Caco-2 (cell line): ENCODE measurements around the gene TUB. TPM values are rescaled to one million over a fixed set of nuclear protein-coding genes. Genes with fewer than 3 reads are reported as not detected.

Experiments used
- BruUV-seq: library from RNA; stranded (reverse); fragments of 400-500 nt; replicated peaks from 2 replicates; lab custom pipeline; 2021; lab: Mats Ljungman, UMichigan
- CTCF ChIA-PET: fragments of 300-600 bp; sonication (Branson Sonifier 250); formaldehyde crosslinking; loops from one replicate; lab custom pipeline; 2022; ENCODE audit warnings: antibody characterized with exemption; lab: Charles Lee
- POLR2A ChIA-PET: fragments of 300-600 bp; sonication (Branson Sonifier 250); formaldehyde crosslinking; loops from one replicate; lab custom pipeline; 2022; ENCODE audit warnings: antibody characterized with exemption; lab: Charles Lee
- DNase-seq, 2 experiments: peaks; one replicate each; pipeline versions ENCODE4 v3.0.0 to v3.0.0-alpha.2; 2020 to 2022
- H3K27me3 ChIP-seq: replicated peaks from 2 replicates; pipeline ENCODE4 v1.6.0; 2011; ENCODE audit warnings: low read length; ENCODE audit not compliant: control insufficient read depth, insufficient read depth
- H3K36me3 ChIP-seq: 2 replicates; pipeline ENCODE4 v1.5.1; 2011; ENCODE audit warnings: low read length; ENCODE audit not compliant: control insufficient read depth, insufficient read depth
- H3K4me1 ChIP-seq: fragments of 250-450 bp; sonication (Bioruptor Pico); 2 replicates; pipeline ENCODE4 v1.5.1; 2020; ENCODE audit warnings: mild to moderate bottlenecking
- H3K4me3 ChIP-seq: 2 replicates; pipeline ENCODE4 v1.5.1; 2011; ENCODE audit warnings: low read depth, mild to moderate bottlenecking, control low read depth, low read length
- H3K9me3 ChIP-seq: fragments of 250-450 bp; sonication (Bioruptor Pico); 2 replicates; pipeline ENCODE4 v1.5.1; 2020; ENCODE audit warnings: mild to moderate bottlenecking, moderate library complexity
- H3K27ac Mint-ChIP-seq: one replicate; pipeline ENCODE4 v1.8.0; 2022; ENCODE audit warnings: mixed read lengths; ENCODE audit not compliant: unreplicated experiment
- H3K27me3 Mint-ChIP-seq: one replicate; pipeline ENCODE4 v1.8.0; 2022; ENCODE audit warnings: mixed read lengths; ENCODE audit not compliant: insufficient read depth, unreplicated experiment
- H3K36me3 Mint-ChIP-seq: one replicate; pipeline ENCODE4 v1.8.0; 2022; ENCODE audit warnings: mild to moderate bottlenecking, mixed read lengths; ENCODE audit not compliant: insufficient read depth, unreplicated experiment
- H3K4me1 Mint-ChIP-seq: one replicate; pipeline ENCODE4 v1.8.0; 2022; ENCODE audit warnings: low read depth, mixed read lengths; ENCODE audit not compliant: unreplicated experiment
- H3K4me3 Mint-ChIP-seq: one replicate; pipeline ENCODE4 v1.8.0; 2022; ENCODE audit warnings: mild to moderate bottlenecking, moderate library complexity, mixed read lengths; ENCODE audit not compliant: unreplicated experiment
- H3K9me3 Mint-ChIP-seq: one replicate; pipeline ENCODE4 v1.8.0; 2022; ENCODE audit warnings: mixed read lengths; ENCODE audit not compliant: unreplicated experiment
- CTCF ChIP-seq, 2 experiments: fragments of 200-600 bp in 1 of 2; IDR thresholded peaks; 1 replicate in 1 of 2; 2 replicates in 1 of 2; pipeline versions ENCODE4 v1.5.1 to v1.8.0; 2011 to 2022; ENCODE audit warnings: antibody characterized with exemption in 1 of 2, control low read depth in 1 of 2, inconsistent platforms in 1 of 2, low read depth in 1 of 2, low read length in 1 of 2, mild to moderate bottlenecking in 1 of 2, moderate library complexity in 1 of 2; ENCODE audit not compliant: insufficient read depth in 1 of 2, severe bottlenecking in 1 of 2, unreplicated experiment in 1 of 2
- intact Hi-C: fragments of 100-400 bp; cut with micrococcal nuclease; formaldehyde crosslinking; loops from one replicate; pipeline ENCODE4 v1.10.0; 2022; ENCODE audit not compliant: unreplicated experiment
- total RNA-seq: library from RNA; stranded (reverse); gene quantifications from 2 replicates; pipeline ENCODE4 v1.2.3, GENCODE V29; 2022

TUB gene
- total RNA-seq, 1 experiment from 2014 or later = not detected

GRCh38 chr11:8075119-8075726 is 5.8 kb upstream of the TUB start:
- intact Hi-C loops = no loop called here
- DNase-seq = no peak
- POLR2A ChIA-PET = no interaction called here
- Histone ChIP-seq H3K9me3 (no peaks in the 10 kb centered on the region), H3K4me1 (no peaks in the 10 kb centered on the region), H3K36me3 (no peaks in the 10 kb centered on the region), H3K27me3 (no peaks in the 10 kb centered on the region; the same call in 1 of the 2 replicates), H3K4me3 (no peak overlapping the region)
- H3K27ac Mint-ChIP-seq = no peak overlapping the region
- no TSS peak for BruUV-seq
- no peak for TF ChIP-seq CTCF (IDR thresholded peaks at IDR 0.05; ENCODE audit: insufficient read depth in 1 of 2, low read depth in 1 of 2, low read length in 1 of 2, severe bottlenecking in 1 of 2, unreplicated experiment in 1 of 2)
- H3K36me3 Mint-ChIP-seq = no peaks in the 10 kb centered on the region
- H3K9me3 Mint-ChIP-seq = no peaks in the 10 kb centered on the region
- peaks cover 13% of the 10 kb centered on the region for H3K27me3 Mint-ChIP-seq
- CTCF ChIA-PET = no interaction called here
- no peaks in the 10 kb centered on the region for H3K4me1 Mint-ChIP-seq
- no peak overlapping the region for H3K4me3 Mint-ChIP-seq

GRCh38 chr11:8079111-8079675 is 1.8 kb upstream of the TUB start:
- CTCF ChIA-PET = interaction anchor here (0.7 kb wide), 1 partner anchor 20 kb away, joined by 3 read pairs; no protein-coding TSS in a partner anchor
- peaks cover 9% of the 10 kb centered on the region for H3K27me3 Mint-ChIP-seq
- H3K27ac Mint-ChIP-seq = no peak overlapping the region
- H3K4me1 Mint-ChIP-seq = no peaks in the 10 kb centered on the region
- H3K4me1 ChIP-seq = no peaks in the 10 kb centered on the region
- intact Hi-C loops = no loop called here
- H3K4me3 ChIP-seq = no peak overlapping the region
- BruUV-seq = no TSS peak
- DNase-seq = no peak
- H3K36me3 ChIP-seq = no peaks in the 10 kb centered on the region
- no peaks in the 10 kb centered on the region for H3K27me3 ChIP-seq
- H3K9me3 ChIP-seq = no peaks in the 10 kb centered on the region
- POLR2A ChIA-PET = no interaction called here
- TF ChIP-seq CTCF (IDR thresholded peaks at IDR 0.05; ENCODE audit: insufficient read depth in 1 of 2, low read depth in 1 of 2, low read length in 1 of 2, severe bottlenecking in 1 of 2, unreplicated experiment in 1 of 2) = no peak
- no peak overlapping the region for H3K4me3 Mint-ChIP-seq
- H3K36me3 Mint-ChIP-seq = no peaks in the 10 kb centered on the region
- no peaks in the 10 kb centered on the region for H3K9me3 Mint-ChIP-seq

- H3K27me3 ChIP-seq = no peaks in the 10 kb centered on the region; the same call in 1 of the 2 replicates
- Mint-ChIP-seq H3K27me3 (peaks cover 9% of the 10 kb centered on the region), H3K9me3 (no peaks in the 10 kb centered on the region), H3K4me3 (no peak overlapping the region), H3K4me1 (no peaks in the 10 kb centered on the region), H3K36me3 (no peaks in the 10 kb centered on the region), H3K27ac (no peak overlapping the region)
- CTCF ChIA-PET = no interaction called here
- intact Hi-C loops = no loop called here
- POLR2A ChIA-PET = no interaction called here
- H3K4me1 ChIP-seq = no peaks in the 10 kb centered on the region
- no peaks in the 10 kb centered on the region for H3K9me3 ChIP-seq
- TF ChIP-seq CTCF (IDR thresholded peaks at IDR 0.05; ENCODE audit: insufficient read depth in 1 of 2, low read depth in 1 of 2, low read length in 1 of 2, severe bottlenecking in 1 of 2, unreplicated experiment in 1 of 2) = no peak
- H3K4me3 ChIP-seq = no peak overlapping the region
- DNase-seq = no peak
- BruUV-seq = no TSS peak
- no peaks in the 10 kb centered on the region for H3K36me3 ChIP-seq
Observed at GRCh38 chr11:8080069-8080670, 841 bp upstream of the TUB start.
